Astrocyte (in vitro differentiated cells and primary cell): ENCODE measurements around the gene SLC22A7.

Source experiments
- CTCF ChIP-seq: IDR thresholded peaks from 2 replicates; pipeline ENCODE4 v1.5.1; 2011; ENCODE audit warnings: low read depth, mild to moderate bottlenecking, inconsistent platforms, low read length, moderate library complexity; ENCODE audit not compliant: insufficient read depth
- EZH2 ChIP-seq: IDR thresholded peaks from 2 replicates; pipeline ENCODE4 v1.6.1; 2012; ENCODE audit warnings: mild to moderate bottlenecking, low read length, inconsistent platforms; ENCODE audit not compliant: insufficient read depth

- no peak for TF ChIP-seq CTCF
- TF ChIP-seq EZH2 = no peak
Observed at GRCh38 chr6:43248791-43249190, 49.3 kb upstream of the SLC22A7 start.
